ENCODE measurements around the gene LIN28A. TPM values are rescaled to one million over a fixed set of nuclear protein-coding genes. Genes with fewer than 3 reads are reported as not detected.

LIN28A gene
- total and polyA plus RNA-seq, 7 donors = not detected

- no peak overlapping the region for H3K27ac ChIP-seq
- H3K9me3 ChIP-seq = no peaks in the 10 kb centered on the region
- 2 to 17% methylated on average over 1 of the region's 1 CpG for WGBS, 2 donors
- intact Hi-C loops (cut with DNase I) = no loop called here
- no peak overlapping the region for H3K4me3 ChIP-seq
- H3K27me3 ChIP-seq = peaks cover 36 to 78% (median 50%) of the 10 kb centered on the region in 3 donors
- no peak for TF ChIP-seq POLR2AphosphoS5 (IDR thresholded peaks at IDR 0.05)
- TF ChIP-seq POLR2A (IDR thresholded peaks at IDR 0.05) = no peak
- TF ChIP-seq CTCF (IDR thresholded peaks at IDR 0.05) = no peak
- no peak for TF ChIP-seq EP300 (IDR thresholded peaks at IDR 0.05)
- DNase-seq = no peak
- no peaks in the 10 kb centered on the region for H3K4me1 ChIP-seq
- no peaks in the 10 kb centered on the region for H3K36me3 ChIP-seq
These were observed 2.4 kb downstream of the LIN28A start for GRCh38 chr1:26413031-26413430.

- H3K27ac ChIP-seq = no peak overlapping the region
- peaks cover 12 to 59% (median 18%) of the 10 kb centered on the region in 3 donors for H3K27me3 ChIP-seq
- 21 to 24% methylated on average over 9 of the region's 9 CpGs for WGBS, 2 donors
- no peak overlapping the region for H3K4me3 ChIP-seq
- no peaks in the 10 kb centered on the region for H3K9me3 ChIP-seq
- intact Hi-C loops (cut with DNase I) = no loop called here
- TF ChIP-seq EP300 (IDR thresholded peaks at IDR 0.05) (no peak), CTCF (IDR thresholded peaks at IDR 0.05) (peak in 3 of 4 experiments; percentile 16 to 54 (median 34))
- no peaks in the 10 kb centered on the region for H3K36me3 ChIP-seq
- DNase-seq = no peak
- no peaks in the 10 kb centered on the region for H3K4me1 ChIP-seq
These were observed 6.6 kb downstream of the LIN28A start for GRCh38 chr1:26417111-26417759.

GRCh38 chr1:26418865-26419349 lies 8.3 kb downstream of the LIN28A start:
- WGBS, 2 donors = 37 to 51% methylated on average over 5 of the region's 5 CpGs
- TF ChIP-seq CTCF (IDR thresholded peaks at IDR 0.05) (no peak), POLR2AphosphoS5 (IDR thresholded peaks at IDR 0.05) (no peak), POLR2A (IDR thresholded peaks at IDR 0.05) (no peak), EP300 (IDR thresholded peaks at IDR 0.05) (no peak)
- no peaks in the 10 kb centered on the region for H3K4me1 ChIP-seq
- H3K27ac ChIP-seq = no peak overlapping the region
- intact Hi-C loops (cut with DNase I) = no loop called here
- no peaks in the 10 kb centered on the region for H3K9me3 ChIP-seq
- no peaks in the 10 kb centered on the region for H3K36me3 ChIP-seq
- H3K27me3 ChIP-seq = peaks cover 0 to 50% (median 5%) of the 10 kb centered on the region in 3 donors
- H3K4me3 ChIP-seq = no peak overlapping the region
- DNase-seq = no peak

- 8 to 67% methylated on average over 2 of the region's 2 CpGs for WGBS, 2 donors
- intact Hi-C loops (cut with DNase I) = no loop called here
- Histone ChIP-seq H3K36me3 (no peaks in the 10 kb centered on the region), H3K27ac (no peak overlapping the region), H3K4me3 (no peak overlapping the region), H3K27me3 (peaks cover 0 to 50% (median 5%) of the 10 kb centered on the region in 3 donors), H3K4me1 (no peaks in the 10 kb centered on the region), H3K9me3 (no peaks in the 10 kb centered on the region)
- TF ChIP-seq POLR2AphosphoS5 (IDR thresholded peaks at IDR 0.05) (no peak), EP300 (IDR thresholded peaks at IDR 0.05) (no peak), POLR2A (IDR thresholded peaks at IDR 0.05) (no peak), CTCF (IDR thresholded peaks at IDR 0.05) (no peak)
- no peak for DNase-seq
These were observed 8.9 kb downstream of the LIN28A start for GRCh38 chr1:26419494-26419893.

Data from sigmoid colon (tissue), 7 donors.